ENCODE results near the gene SLC17A1. TPM values are rescaled to one million over a fixed set of nuclear protein-coding genes. Genes with fewer than 3 reads are reported as not detected.

The SLC17A1 gene
- total and polyA plus RNA-seq, 2 of the 4 experiments (the other 2 are of a cell fraction): not detected

GRCh38 chr6:25821341-25821740 is 10.5 kb downstream of the SLC17A1 start:
- no peaks in the 10 kb centered on the region for H3K27me3 ChIP-seq (ENCODE audit: control insufficient read depth, insufficient read depth, low read length)
- H3K23ac ChIP-seq (ENCODE audit: low read depth, low read length): no peak overlapping the region
- H3K27ac ChIP-seq (ENCODE audit: insufficient read depth, low read length): no peak overlapping the region
- H4K8ac ChIP-seq (ENCODE audit: low read depth in 2 of 2, low read length in 2 of 2): no peak overlapping the region
- H3K9me1 ChIP-seq (ENCODE audit: insufficient read depth, low read length): no peaks in the 10 kb centered on the region
- no peak overlapping the region for H3K4me3 ChIP-seq (ENCODE audit: insufficient read depth, low read depth, low read length)
- no peaks in the 10 kb centered on the region for H3K36me3 ChIP-seq (ENCODE audit: control insufficient read depth, insufficient read depth, low read length)
- no peak overlapping the region for H3K14ac ChIP-seq (replicated peaks; ENCODE audit: low read depth, low read length)
- H4K91ac ChIP-seq (ENCODE audit: insufficient read depth, low read depth, low read length): no peak overlapping the region
- intact Hi-C loops (cut with micrococcal nuclease) (no loop called here), in situ Hi-C loops (cut with MboI; ENCODE audit: low sequenced_read_pairs) (no loop called here), dilution Hi-C loops (cut with HindIII; ENCODE audit: low sequenced_read_pairs, unreplicated experiment) (no loop called here)
- H2BK15ac ChIP-seq (ENCODE audit: low read depth, low read length): no peak overlapping the region
- no peaks in the 10 kb centered on the region for H3K4me1 ChIP-seq (ENCODE audit: control insufficient read depth, insufficient read depth, low read length)
- no peaks in the 10 kb centered on the region for H4K20me1 ChIP-seq (ENCODE audit: insufficient read depth, low read length)
- ChIA-PET CTCF (no interaction called here), POLR2A (ENCODE audit: unreplicated experiment) (no interaction called here)
- H2AFZ ChIP-seq (replicated peaks; ENCODE audit: low read length, poor library complexity): no peak overlapping the region
- DNase-seq: no peak
- no peak overlapping the region for H2AK9ac ChIP-seq (replicated peaks; ENCODE audit: low read depth, low read length, poor library complexity)
- no peak overlapping the region for H3K56ac ChIP-seq (ENCODE audit: extremely low read depth, insufficient read depth, low read length)
- H3K79me1 ChIP-seq (ENCODE audit: low read depth in 1 of 2, low read length in 2 of 2): no peaks in the 10 kb centered on the region
- H3K4me2 ChIP-seq (ENCODE audit: low read depth, low read length): no peak overlapping the region
- no peak overlapping the region for H2BK120ac ChIP-seq (ENCODE audit: low read depth, low read length)
- H3K9ac ChIP-seq (ENCODE audit: low read depth, low read length): no peak overlapping the region
- H2BK5ac ChIP-seq (ENCODE audit: low read depth, low read length, poor library complexity, severe bottlenecking): no peak overlapping the region
- TF ChIP-seq SMC3 (IDR thresholded peaks at IDR 0.05; ENCODE audit: low read depth, low read length) (no peak), USF2 (IDR thresholded peaks at IDR 0.05; ENCODE audit: low read depth, low read length) (no peak), RAD21 (IDR thresholded peaks at IDR 0.05; ENCODE audit: low read length) (no peak), ELK1 (IDR thresholded peaks at IDR 0.05; ENCODE audit: borderline replicate concordance, low read depth, low read length) (no peak), RCOR1 (IDR thresholded peaks at IDR 0.05; ENCODE audit: insufficient replicate concordance, low read length) (no peak), RFX5 (IDR thresholded peaks at IDR 0.05; ENCODE audit: low read depth, low read length) (no peak), MAFK (IDR thresholded peaks at IDR 0.05; ENCODE audit: low read depth, low read length) (no peak), CEBPB (IDR thresholded peaks at IDR 0.05; ENCODE audit: low read depth, low read length) (no peak), CTCF (conservative IDR thresholded peaks at IDR 0.05; ENCODE audit: low read depth, low read length) (no peak), BHLHE40 (IDR thresholded peaks at IDR 0.05; ENCODE audit: low read depth, low read length) (no peak), MAZ (IDR thresholded peaks at IDR 0.05; ENCODE audit: borderline replicate concordance, low read depth, low read length) (no peak), MXI1 (IDR thresholded peaks at IDR 0.05; ENCODE audit: borderline replicate concordance, low read depth, low read length) (no peak), FOS (IDR thresholded peaks at IDR 0.05; ENCODE audit: low read depth, low read length) (no peak), CHD1 (IDR thresholded peaks at IDR 0.05; ENCODE audit: low read depth, low read length) (no peak), POLR2A (IDR thresholded peaks at IDR 0.05; ENCODE audit: low read depth, low read length) (no peak), NFE2L2 (IDR thresholded peaks at IDR 0.05; ENCODE audit: low read depth, low read length) (no peak)
- no TSS peak for BruUV-seq (replicated peaks)
- no peak overlapping the region for H2BK20ac ChIP-seq (ENCODE audit: low read depth, low read length)
- H3K4ac ChIP-seq (ENCODE audit: low read depth, low read length): no peak overlapping the region
- no peak for ATAC-seq (ENCODE audit: low read depth)
- no peaks in the 10 kb centered on the region for H3K9me3 ChIP-seq (ENCODE audit: control insufficient read depth, insufficient read depth, low read length)
- H3K18ac ChIP-seq (ENCODE audit: low read depth, low read length): no peak overlapping the region
- no peak overlapping the region for H4K5ac ChIP-seq (ENCODE audit: low read depth, low read length)
- no peak overlapping the region for H2AK5ac ChIP-seq (ENCODE audit: low read depth, low read length)
